Endothelial cell (in vitro differentiated cells): Measurements from ENCODE around the gene LUC7L. TPM values are rescaled to one million over a fixed set of nuclear protein-coding genes. Genes with fewer than 3 reads are reported as not detected.

Source experiments
- DNase-seq: peaks from one replicate; pipeline ENCODE4 v3.0.0; 2021; ENCODE audit warnings: low spot score
- H3K27ac Mint-ChIP-seq: one replicate; pipeline ENCODE4 v1.8.0; 2021; ENCODE audit warnings: mixed read lengths, inconsistent platforms; ENCODE audit not compliant: unreplicated experiment
- H3K27me3 Mint-ChIP-seq: one replicate; pipeline ENCODE4 v1.8.0; 2021; ENCODE audit warnings: mild to moderate bottlenecking, moderate library complexity, mixed read lengths, inconsistent platforms; ENCODE audit not compliant: unreplicated experiment
- H3K36me3 Mint-ChIP-seq: one replicate; pipeline ENCODE4 v1.8.0; 2021; ENCODE audit warnings: mild to moderate bottlenecking, low read depth, mixed read lengths, inconsistent platforms; ENCODE audit not compliant: unreplicated experiment
- H3K4me1 Mint-ChIP-seq: one replicate; pipeline ENCODE4 v1.8.0; 2021; ENCODE audit warnings: mild to moderate bottlenecking, mixed read lengths, inconsistent platforms; ENCODE audit not compliant: unreplicated experiment
- H3K4me3 Mint-ChIP-seq: one replicate; pipeline ENCODE4 v1.8.0; 2021; ENCODE audit warnings: mild to moderate bottlenecking, mixed read lengths, inconsistent platforms; ENCODE audit not compliant: unreplicated experiment
- H3K9me3 Mint-ChIP-seq: one replicate; pipeline ENCODE4 v1.8.0; 2021; ENCODE audit warnings: mixed read lengths, inconsistent platforms; ENCODE audit not compliant: unreplicated experiment
- CTCF ChIP-seq: fragments of 200-600 bp; sonication (generic); IDR thresholded peaks from one replicate; pipeline ENCODE4 v1.5.0; 2021; ENCODE audit warnings: antibody characterized with exemption; ENCODE audit not compliant: unreplicated experiment
- total RNA-seq: library from RNA; stranded (reverse); fragmentation: NEBNext Ultra II Directional; extraction: Animal tissue kit (Norgen Biotek cat#: 25700); gene quantifications from one replicate; pipeline ENCODE4 v1.2.1, GENCODE V29; 2021; ENCODE audit not compliant: unreplicated experiment

Gene LUC7L
- total RNA-seq, 1 donor from 2014 or later = 92.2 TPM

GRCh38 chr16:152141-153128 lies 76.8 kb downstream of the LUC7L start, which contains the start of gene HBZ:
Gene HBZ (plus strand): TSS chr16:152644. CDS start chr16:152910, 266 bp downstream.
- Mint-ChIP-seq H3K9me3 (no peaks in the 10 kb centered on the region), H3K4me3 (no peak within 1 kb of the TSS), H3K27ac (no peak within 1 kb of the TSS), H3K4me1 (peaks cover 5% of the 10 kb centered on the region), H3K27me3 (peaks cover 7% of the 10 kb centered on the region), H3K36me3 (no peaks in the 10 kb centered on the region)
- DNase-seq = no peak
- no peak for TF ChIP-seq CTCF

- Mint-ChIP-seq H3K9me3 (no peaks in the 10 kb centered on the region), H3K4me3 (no peak overlapping the region), H3K27me3 (peaks cover 3% of the 10 kb centered on the region), H3K36me3 (no peaks in the 10 kb centered on the region), H3K27ac (no peak overlapping the region), H3K4me1 (no peaks in the 10 kb centered on the region)
- no peak for DNase-seq
- TF ChIP-seq CTCF = no peak
Observed at GRCh38 chr16:149024-149660, 80.1 kb downstream of the LUC7L start.

- H3K9me3 Mint-ChIP-seq = no peaks in the 10 kb centered on the region
- TF ChIP-seq CTCF = no peak
- no peaks in the 10 kb centered on the region for H3K36me3 Mint-ChIP-seq
- H3K27ac Mint-ChIP-seq = no peak overlapping the region
- DNase-seq = no peak
- no peaks in the 10 kb centered on the region for H3K4me1 Mint-ChIP-seq
- H3K27me3 Mint-ChIP-seq = peaks cover 7% of the 10 kb centered on the region
- H3K4me3 Mint-ChIP-seq = no peak overlapping the region
Observed at GRCh38 chr16:146646-147045, 82.6 kb downstream of the LUC7L start.

- no peak overlapping the region for H3K27ac Mint-ChIP-seq
- no peak overlapping the region for H3K4me3 Mint-ChIP-seq
- no peak for TF ChIP-seq CTCF
- no peaks in the 10 kb centered on the region for H3K36me3 Mint-ChIP-seq
- DNase-seq = no peak
- H3K4me1 Mint-ChIP-seq = no peaks in the 10 kb centered on the region
- peaks cover 7% of the 10 kb centered on the region for H3K27me3 Mint-ChIP-seq
- H3K9me3 Mint-ChIP-seq = no peaks in the 10 kb centered on the region
Observed at GRCh38 chr16:144797-145252, 84.4 kb downstream of the LUC7L start.

- no peak overlapping the region for H3K27ac Mint-ChIP-seq
- no peak overlapping the region for H3K4me3 Mint-ChIP-seq
- peaks cover 7% of the 10 kb centered on the region for H3K27me3 Mint-ChIP-seq
- no peaks in the 10 kb centered on the region for H3K36me3 Mint-ChIP-seq
- TF ChIP-seq CTCF = no peak
- DNase-seq = no peak
- no peaks in the 10 kb centered on the region for H3K4me1 Mint-ChIP-seq
- no peaks in the 10 kb centered on the region for H3K9me3 Mint-ChIP-seq
Observed at GRCh38 chr16:143456-143855, 85.8 kb downstream of the LUC7L start.
